Activated CD4-positive, alpha-beta T cell treated with anti-CD3 and anti-CD28 coated beads, Interleukin-2, amount 50 U/mL, for 24 hours (primary cell): ENCODE results near the gene KRTAP20-1.

Source experiments
- DNase-seq, 2 donors: peaks; one replicate each; pipeline ENCODE4 v3.0.0-alpha.2; 2020; ENCODE audit warnings: low read depth in 1 of 2, low spot score in 1 of 2

KRTAP20-1 gene

GRCh38 chr21:30616125-30616524 is at the start of gene KRTAP20-1:
TSS of gene KRTAP20-1 (plus strand) at chr21:30616425. CDS start at chr21:30616455, 30 bp downstream.
- DNase-seq, result no peak

- no peak for DNase-seq
Measured at GRCh38 chr21:30567617-30568016, 48.6 kb upstream of the KRTAP20-1 start.

- no peak for DNase-seq
Measured at GRCh38 chr21:30577766-30578165, 38.5 kb upstream of the KRTAP20-1 start.

DNA sequence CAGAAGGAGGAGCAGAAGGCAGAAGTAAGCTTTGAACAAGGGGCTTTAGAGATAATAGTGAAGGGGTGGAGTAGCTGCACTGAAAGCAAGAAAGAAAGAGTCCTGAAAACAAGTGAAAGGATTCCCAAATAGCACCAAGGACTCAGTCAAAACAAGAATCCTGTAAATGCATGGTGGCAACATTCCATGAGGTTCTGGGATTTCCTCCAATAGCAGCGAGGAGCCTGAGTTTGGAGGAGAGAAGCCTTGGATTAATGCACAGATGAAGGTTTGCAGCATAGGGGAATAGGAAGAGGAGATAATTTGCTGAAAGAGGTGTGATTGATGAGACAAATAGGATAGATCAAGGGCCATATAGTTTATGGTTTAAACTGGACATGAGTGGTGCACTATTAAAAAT is 36.9 kb upstream of the KRTAP20-1 start:
- no peak for DNase-seq

DNA sequence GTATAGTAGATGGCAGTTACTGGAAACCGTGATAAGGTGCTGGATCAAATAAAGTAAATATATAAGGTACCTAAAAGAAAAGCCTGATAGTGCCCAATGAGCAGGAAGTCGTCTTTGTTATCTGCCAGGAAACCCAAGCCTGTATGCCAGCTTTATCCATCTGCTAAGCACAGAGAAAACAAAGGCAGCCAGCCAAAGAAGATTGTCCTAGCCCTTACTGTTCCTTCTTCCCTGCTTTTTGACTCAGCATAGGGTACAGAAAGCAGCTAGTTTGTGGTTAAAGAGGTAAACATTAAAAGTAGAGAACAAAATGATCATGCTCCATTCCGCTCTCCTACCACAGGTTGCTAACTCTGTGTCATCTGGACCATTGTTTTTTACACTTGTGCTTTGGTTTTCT is 36.1 kb upstream of the KRTAP20-1 start:
- DNase-seq, result no peak

- no peak for DNase-seq
Measured at GRCh38 chr21:30582870-30583269, 33.4 kb upstream of the KRTAP20-1 start.

- no peak for DNase-seq
Measured at GRCh38 chr21:30590297-30590696, 25.9 kb upstream of the KRTAP20-1 start, which contains the start of gene KRTAP22-2. TSS of gene KRTAP22-2 (minus strand) at chr21:30590397.

DNA sequence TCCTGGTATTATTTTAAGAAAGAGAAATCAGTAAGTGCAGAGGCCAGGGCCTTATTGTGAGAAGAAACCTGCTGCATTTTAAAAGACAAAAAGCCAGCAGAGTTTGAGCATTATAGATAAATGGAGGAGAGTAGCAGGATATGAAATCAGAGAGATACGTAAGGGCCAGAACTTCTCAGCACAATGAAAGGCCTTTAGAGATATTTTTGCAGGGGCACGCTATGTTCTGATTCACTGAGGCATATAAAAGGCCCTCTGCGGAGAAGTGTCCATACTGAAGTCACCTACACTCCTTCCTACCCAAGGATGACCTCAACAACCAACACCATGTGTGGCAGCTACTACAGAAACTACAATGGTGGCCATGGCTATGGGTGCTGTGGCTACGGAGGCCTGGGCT is 24.1 kb upstream of the KRTAP20-1 start, which contains the start of gene KRTAP6-3:
TSS of gene KRTAP6-3 (plus strand) at position 301 of the 400 bp plus-strand sequence. CDS start at position 307, 6 bp downstream.
- DNase-seq, result no peak

DNA sequence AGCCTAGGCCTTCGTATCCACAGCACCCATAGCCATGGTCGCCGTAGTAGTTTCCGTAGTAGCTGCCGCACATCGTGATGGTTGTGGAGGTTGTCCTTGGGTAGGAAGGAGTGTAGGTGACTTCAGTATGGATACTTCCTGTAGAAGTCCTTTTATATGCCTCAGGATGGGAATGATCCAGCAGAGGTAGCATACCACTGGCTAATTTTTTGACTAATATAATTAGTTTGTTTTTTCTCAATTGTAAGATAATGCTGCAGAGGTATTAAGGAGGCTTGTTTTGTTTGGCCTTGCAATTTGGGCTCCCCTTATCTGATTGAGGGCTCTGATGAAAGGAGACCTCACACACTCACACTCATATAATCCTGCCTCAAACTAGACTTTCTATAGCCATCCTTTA is 17.4 kb upstream of the KRTAP20-1 start, which contains the start of gene KRTAP6-2:
TSS of gene KRTAP6-2 (minus strand) at position 101 of the 400 bp plus-strand sequence. CDS start at position 73, 28 bp downstream.
- no peak for DNase-seq

- no peak for DNase-seq
Measured at GRCh38 chr21:30600787-30601186, 15.4 kb upstream of the KRTAP20-1 start, which contains the start of gene KRTAP22-1. TSS of gene KRTAP22-1 (plus strand) at chr21:30601087.

GRCh38 chr21:30605968-30606367 is 10.3 kb upstream of the KRTAP20-1 start:
- DNase-seq, result no peak

- no peak for DNase-seq
Measured at GRCh38 chr21:30612132-30612531, 4.1 kb upstream of the KRTAP20-1 start.

GRCh38 chr21:30613836-30614235 is 2.4 kb upstream of the KRTAP20-1 start, which contains the start of gene KRTAP6-1:
TSS of gene KRTAP6-1 (minus strand) at chr21:30613930. CDS start at chr21:30613904, 26 bp downstream.
- DNase-seq, result no peak

DNA sequence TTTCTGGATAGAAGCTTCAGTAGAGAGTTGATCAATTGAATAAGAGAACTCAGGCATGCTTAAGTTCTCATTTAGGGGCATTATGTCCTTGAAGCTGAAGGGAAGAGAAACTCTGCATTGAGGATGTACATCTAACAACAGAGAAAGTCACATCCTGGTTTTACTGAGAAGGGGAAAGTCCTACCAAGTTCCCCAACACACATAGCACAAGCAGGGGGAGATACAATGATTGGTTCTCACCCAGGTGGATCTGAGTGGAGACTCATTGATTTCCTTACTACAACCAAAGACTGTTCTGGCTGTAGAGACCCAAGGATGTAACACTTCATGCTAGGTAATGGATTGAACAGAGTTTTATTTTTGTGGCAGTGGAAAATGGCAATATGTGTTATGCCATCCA is 1.0 kb upstream of the KRTAP20-1 start:
- no peak for DNase-seq

GRCh38 chr21:30620080-30620479 is 3.9 kb downstream of the KRTAP20-1 start:
- DNase-seq, result no peak

DNA sequence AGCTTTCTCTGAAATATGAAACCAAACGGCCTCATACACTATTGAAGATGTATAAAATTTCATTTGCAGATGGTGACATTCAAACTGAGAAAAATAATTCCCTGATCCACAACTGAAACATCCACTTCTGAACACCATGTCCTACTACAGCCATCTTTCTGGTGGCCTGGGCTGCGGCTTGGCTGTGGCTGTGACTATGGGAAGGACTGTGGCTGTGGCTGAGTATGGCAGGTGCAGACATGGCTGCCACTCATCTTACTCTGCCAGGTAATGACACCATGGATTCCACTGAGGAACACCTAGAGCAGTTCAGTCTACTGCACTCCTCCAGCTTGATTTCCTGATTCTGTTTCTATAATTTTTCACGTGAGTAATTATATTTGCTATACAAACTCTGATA is 4.3 kb downstream of the KRTAP20-1 start, which contains the start of gene KRTAP20-4:
TSS of gene KRTAP20-4 (plus strand) at position 106 of the 400 bp plus-strand sequence.
- DNase-seq, result no peak

GRCh38 chr21:30623362-30623761 is 7.1 kb downstream of the KRTAP20-1 start:
- no peak for DNase-seq

- DNase-seq, result no peak
Measured at GRCh38 chr21:30625449-30626165, 9.4 kb downstream of the KRTAP20-1 start.

DNA sequence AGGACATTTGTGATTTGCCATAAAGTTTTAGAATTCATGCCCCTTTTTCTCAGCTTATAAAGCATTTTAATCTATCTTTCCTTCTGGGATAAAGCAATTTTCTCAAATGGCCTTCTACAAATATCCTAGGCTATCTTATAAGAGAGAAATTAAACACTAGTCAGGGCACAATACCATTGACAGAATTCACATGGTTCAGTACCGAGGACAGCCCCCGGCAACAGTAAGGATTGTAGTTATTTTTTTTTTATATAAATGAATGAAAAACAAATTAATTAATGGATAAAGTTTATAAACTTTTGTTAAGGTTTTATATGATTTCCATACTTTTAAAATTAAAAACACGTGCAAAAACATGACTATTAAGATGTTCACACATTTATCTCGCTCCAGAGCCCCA is 11.9 kb downstream of the KRTAP20-1 start:
- no peak for DNase-seq

DNA sequence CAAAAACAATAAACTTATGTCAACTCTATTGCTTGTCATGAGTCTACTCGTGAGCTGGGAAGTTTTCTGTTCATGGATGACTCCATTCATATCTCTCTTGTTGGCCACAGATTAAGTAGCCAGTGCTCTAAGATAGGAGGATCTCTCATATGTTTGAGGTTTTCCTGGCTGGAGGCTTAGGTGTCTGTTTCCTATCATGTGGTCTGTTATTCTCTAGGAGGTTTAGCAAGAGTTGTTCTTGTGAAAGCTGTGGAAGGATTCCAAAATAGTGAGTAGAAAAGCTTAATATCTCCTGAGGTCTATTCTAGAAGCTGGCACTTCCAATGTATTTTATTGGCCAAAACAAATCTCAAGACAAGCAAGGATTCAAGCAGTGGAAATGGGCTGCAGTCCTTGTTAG is 13.0 kb downstream of the KRTAP20-1 start:
- DNase-seq, result no peak

DNA sequence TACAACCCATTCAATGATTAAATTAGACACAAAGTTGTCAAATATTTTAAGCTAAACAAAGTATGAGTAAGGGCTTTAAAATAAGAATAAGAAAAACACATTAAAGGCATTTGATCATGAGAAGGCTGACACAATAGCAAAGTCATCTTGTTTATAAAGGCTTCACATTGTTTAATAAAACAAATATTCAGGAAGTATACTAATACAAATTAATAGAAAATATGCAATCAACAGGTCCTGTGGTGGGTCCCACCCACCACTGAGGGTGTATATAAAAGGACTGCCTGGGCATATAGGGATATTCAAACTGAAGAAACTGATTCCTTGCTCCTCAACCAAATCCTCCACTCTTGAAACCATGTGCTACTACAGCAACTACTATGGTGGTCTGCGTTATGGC is 18.7 kb downstream of the KRTAP20-1 start, which contains the start of gene KRTAP20-2:
TSS of gene KRTAP20-2 (plus strand) at position 301 of the 400 bp plus-strand sequence. CDS start at position 359, 58 bp downstream.
- no peak for DNase-seq

DNA sequence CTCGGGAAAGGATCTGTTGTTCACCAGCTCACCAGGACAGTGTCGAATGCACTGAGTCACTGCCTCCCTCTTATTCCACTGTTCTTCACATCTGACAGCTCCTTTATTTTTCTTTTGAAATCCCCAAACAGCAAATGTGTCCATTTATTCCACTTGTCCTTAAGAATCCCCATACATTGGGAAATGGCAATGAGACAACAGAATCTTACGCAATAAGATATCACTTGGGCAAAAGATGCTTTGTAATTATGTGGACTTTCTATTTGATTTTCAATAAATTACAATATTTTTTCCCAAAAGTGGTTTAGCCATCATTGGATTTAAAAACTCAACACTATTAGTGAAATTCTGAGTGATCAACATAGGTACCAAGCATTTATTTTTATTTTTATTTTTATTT is 22.5 kb downstream of the KRTAP20-1 start:
- no peak for DNase-seq
